ENCODE measurements around the gene PDLIM7. TPM values are rescaled to one million over a fixed set of nuclear protein-coding genes. Genes with fewer than 3 reads are reported as not detected.
"Not testable (repeated sequence)": the region's sequence is repeated elsewhere in the genome, so short reads cannot be mapped to it uniquely, and the experiment has no call there.

The PDLIM7 gene, protein sequence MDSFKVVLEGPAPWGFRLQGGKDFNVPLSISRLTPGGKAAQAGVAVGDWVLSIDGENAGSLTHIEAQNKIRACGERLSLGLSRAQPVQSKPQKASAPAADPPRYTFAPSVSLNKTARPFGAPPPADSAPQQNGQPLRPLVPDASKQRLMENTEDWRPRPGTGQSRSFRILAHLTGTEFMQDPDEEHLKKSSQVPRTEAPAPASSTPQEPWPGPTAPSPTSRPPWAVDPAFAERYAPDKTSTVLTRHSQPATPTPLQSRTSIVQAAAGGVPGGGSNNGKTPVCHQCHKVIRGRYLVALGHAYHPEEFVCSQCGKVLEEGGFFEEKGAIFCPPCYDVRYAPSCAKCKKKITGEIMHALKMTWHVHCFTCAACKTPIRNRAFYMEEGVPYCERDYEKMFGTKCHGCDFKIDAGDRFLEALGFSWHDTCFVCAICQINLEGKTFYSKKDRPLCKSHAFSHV
- polyA plus RNA-seq (ENCODE audit: insufficient read depth in 1 of 5, insufficient read length in 5 of 5, low replicate concordance in 1 of 5) = 100 to 1,000 TPM in 1 of 5 donors, 10 to 100 TPM in 4; 55.0 to 128 (median 85.9) TPM
- long read RNA-seq, donor 1, transcript PDLIM7-202 (13 exons, 1,689 nt) = major isoform, 14 of 33 reads
- long read RNA-seq, donor 1, partial matches to known transcripts = 11 of 33 reads
- long read RNA-seq, donor 1, other reads (novel, unspliced or antisense) = 0 of 33 reads
- long read RNA-seq, donor 2, transcript PDLIM7-201 (8 exons, 977 nt) = minor isoform, 10 of 31 reads
- long read RNA-seq, donor 2, transcript PDLIM7-202 (13 exons, 1,689 nt) = major isoform, 14 of 31 reads
- long read RNA-seq, donor 2, partial matches to known transcripts = 6 of 31 reads
- long read RNA-seq, donor 2, other reads (novel, unspliced or antisense) = 0 of 31 reads
- long read RNA-seq, donor 3, transcript PDLIM7-202 (13 exons, 1,689 nt) = major isoform, 7 of 36 reads
- long read RNA-seq, donor 3, partial matches to known transcripts = 22 of 36 reads
- long read RNA-seq, donor 3, other reads (novel, unspliced or antisense) = 0 of 36 reads
- long read RNA-seq, donor 4, partial matches to known transcripts = 0 of 9 reads
- long read RNA-seq, donor 4, other reads (novel, unspliced or antisense) = 0 of 9 reads
- long read RNA-seq, donor 5, transcript PDLIM7-201 (8 exons, 977 nt) = minor isoform, 6 of 55 reads
- long read RNA-seq, donor 5, transcript PDLIM7-202 (13 exons, 1,689 nt) = major isoform, 16 of 55 reads
- long read RNA-seq, donor 5, transcript PDLIM7-212 (3 exons, 556 nt) = minor isoform, 5 of 55 reads
- long read RNA-seq, donor 5, transcript PDLIM7-206 (4 exons, 1,015 nt) = minor isoform, 6 of 55 reads
- long read RNA-seq, donor 5, partial matches to known transcripts = 22 of 55 reads
- long read RNA-seq, donor 5, other reads (novel, unspliced or antisense) = 0 of 55 reads
- long read RNA-seq, donor 6, transcript PDLIM7-201 (8 exons, 977 nt) = minor isoform, 7 of 45 reads
- long read RNA-seq, donor 6, transcript PDLIM7-202 (13 exons, 1,689 nt) = major isoform, 22 of 45 reads
- long read RNA-seq, donor 6, partial matches to known transcripts = 11 of 45 reads
- long read RNA-seq, donor 6, other reads (novel, unspliced or antisense) = 0 of 45 reads
- long read RNA-seq, donor 7, transcript PDLIM7-212 (3 exons, 556 nt) = minor isoform, 6 of 38 reads
- long read RNA-seq, donor 7, transcript PDLIM7-202 (13 exons, 1,689 nt) = major isoform, 20 of 38 reads
- long read RNA-seq, donor 7, partial matches to known transcripts = 8 of 38 reads
- long read RNA-seq, donor 7, other reads (novel, unspliced or antisense) = 0 of 38 reads
- long read RNA-seq, donor 8, partial matches to known transcripts = 0 of 5 reads
- long read RNA-seq, donor 8, other reads (novel, unspliced or antisense) = 0 of 5 reads

DNA sequence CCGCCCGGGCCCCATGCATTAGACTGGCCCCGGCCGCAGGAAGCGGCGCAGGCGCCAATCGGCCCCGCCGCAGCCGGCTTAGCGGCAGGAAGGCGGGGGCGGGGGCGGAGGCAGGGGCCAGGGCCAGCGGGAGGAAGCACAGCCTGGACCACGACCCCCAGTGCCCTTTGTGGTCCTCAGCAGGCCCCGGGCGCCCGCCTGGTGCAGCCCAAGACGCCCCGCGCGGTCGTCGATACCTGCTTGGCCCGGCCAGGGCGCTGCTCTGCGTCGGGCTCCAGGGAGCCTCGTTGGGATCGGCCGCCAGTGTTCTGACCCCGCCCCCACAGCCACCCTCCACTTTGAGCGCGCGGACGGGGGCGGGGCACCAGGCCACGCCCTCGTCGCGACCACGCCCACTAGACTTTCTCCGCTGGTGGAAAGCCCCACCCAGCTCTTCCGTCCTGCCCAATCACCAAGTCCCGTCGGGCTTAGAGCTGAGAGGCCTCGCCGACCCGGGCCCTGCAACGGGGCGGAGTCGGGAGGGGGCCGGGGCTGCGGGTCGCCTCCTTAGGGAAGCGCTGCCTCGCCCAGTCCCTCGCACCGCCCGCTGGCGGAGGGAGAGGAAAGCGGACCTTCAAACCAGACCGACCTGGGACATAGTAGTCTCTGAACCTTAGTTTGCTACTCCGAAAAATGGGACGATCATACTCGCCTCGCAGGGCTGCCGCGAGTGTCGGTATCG lies at the start of gene PDLIM7:
PDLIM7 (minus strand) TSS at position 313 of the 721 bp plus-strand sequence. CDS start 1,092 bp downstream, outside the sequence.
- peak; percentile 99 for DNase-seq

DNA sequence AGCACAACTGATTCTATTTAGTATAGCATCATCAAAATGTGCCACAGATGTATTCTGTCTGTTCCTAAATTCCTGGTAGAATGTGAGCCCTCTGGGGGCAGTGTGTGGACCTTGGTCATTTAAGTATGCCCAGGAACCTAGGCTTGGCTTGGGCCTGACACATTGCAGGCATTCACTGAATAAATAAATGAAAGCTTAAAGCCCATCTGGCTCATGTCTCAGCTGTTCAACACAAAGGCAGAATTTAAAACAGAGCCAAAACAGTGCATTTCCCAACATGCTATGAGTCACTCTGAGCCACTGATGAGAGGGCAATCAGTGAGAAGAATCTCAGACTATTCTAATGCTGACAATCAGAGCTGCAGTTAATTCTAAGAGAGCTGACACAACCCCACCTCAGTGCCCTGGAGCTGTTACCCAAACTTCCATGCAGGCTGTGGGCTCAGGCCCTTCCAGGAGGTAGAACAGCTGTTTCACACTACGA lies 48.9 kb upstream of the PDLIM7 start:
- peak; percentile 46 to 67 for DNase-seq

DNA sequence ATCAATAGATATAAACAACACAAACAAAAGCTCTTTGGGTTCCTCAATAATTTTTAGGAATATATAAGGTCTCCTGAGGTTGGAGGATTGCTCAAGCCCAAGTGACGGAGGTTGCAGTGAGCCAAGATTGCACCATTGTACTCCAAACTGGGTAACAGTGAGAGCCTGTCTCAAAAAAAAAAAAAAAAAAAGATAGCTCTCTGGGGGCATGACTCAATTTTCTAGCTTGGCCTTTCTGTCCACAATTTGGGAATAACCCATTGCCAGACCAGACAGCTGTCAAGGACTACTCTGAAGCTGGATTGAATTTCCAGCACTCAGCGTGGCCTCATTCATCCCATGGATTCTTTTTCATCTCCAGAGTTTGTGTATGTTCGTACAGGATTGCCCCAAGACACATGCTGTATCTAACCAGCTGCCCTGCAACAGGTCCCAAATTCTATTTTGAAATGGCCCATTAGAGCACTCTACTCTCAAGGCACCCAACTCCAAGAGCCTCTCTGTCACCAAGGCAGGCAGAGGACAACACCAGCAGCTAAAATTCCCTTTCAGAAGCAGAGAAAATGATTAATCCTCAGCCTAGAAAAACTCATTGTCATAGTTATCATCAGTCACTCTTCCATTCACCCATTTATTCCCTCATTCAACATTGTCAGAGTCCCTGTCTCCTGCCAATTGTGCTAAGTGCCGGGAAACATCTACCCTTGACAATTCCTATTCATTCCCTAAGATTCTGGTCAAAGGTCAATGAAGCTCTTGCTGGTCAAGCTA lies 48.3 kb upstream of the PDLIM7 start:
- DNase-seq = peak; percentile 51 to 65

DNA sequence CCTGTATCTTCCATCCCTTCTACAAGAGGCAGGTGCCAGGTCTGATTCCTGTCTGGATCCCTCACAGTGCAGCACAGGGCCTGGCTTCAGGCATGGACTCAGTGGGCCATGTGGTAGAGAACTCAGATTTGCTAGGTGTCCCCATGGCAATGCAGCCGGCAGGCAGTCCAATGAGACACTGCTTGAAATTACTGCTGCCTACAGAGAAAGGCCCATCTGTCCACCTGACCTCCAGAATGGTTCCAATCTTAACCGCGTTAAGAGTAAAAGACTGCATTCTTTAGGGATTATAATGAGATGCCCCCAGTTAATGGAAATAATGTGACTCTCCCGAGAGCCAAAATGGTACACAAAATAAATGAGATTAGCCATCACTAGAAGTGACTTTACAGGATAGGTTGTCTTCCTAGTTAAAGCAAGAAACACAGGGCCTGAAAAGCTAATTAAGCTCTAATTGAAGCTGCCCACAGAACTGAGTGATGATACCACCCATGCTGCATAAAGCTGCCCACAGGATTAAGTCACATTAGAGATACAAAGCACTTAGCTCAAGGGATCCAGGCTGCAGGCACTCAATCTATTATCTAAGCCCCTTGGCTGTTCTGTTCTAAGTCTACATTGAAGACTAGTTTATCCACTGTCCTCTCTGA lies 45.5 kb upstream of the PDLIM7 start:
- DNase-seq = no peak

DNA sequence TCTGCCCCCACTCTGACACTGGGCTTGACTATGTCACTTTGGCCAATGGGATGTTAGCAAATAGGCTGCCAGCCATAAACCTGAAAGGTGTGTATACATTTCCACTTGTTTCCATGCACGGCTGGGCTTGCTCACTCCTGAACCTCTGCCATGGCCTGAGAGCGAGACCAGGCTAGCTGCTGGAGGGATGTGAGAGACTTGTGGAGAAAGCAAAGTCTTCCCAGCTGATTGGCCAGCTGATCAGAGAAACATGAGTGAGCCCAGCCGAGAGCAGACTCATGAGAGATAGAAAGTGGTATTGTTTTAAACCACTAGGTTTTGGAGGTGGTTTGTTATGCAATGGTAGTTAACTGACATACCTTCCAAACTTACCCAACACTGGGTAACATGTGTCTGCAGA lies 43.0 kb upstream of the PDLIM7 start:
- DNase-seq = no peak

DNA sequence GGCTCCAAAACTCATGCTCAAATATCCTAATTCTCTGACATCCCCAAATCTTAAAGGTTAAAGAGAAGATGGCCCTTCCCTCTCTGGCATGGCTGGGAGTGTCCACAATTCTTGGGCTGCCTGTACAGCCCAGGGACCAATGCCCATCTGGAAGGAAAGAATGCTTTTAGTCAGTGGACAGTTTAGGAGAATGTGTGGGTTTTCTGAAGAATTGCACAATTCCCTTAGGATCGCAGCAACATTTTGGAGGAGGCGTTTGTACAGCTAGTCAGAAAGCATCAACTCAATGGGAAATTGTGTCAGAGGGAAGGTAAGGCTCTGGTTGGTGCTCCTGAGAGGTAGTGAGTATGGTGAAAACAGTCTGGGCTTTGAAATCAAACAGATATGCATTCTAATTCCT lies 42.0 kb upstream of the PDLIM7 start:
- no peak for DNase-seq

DNA sequence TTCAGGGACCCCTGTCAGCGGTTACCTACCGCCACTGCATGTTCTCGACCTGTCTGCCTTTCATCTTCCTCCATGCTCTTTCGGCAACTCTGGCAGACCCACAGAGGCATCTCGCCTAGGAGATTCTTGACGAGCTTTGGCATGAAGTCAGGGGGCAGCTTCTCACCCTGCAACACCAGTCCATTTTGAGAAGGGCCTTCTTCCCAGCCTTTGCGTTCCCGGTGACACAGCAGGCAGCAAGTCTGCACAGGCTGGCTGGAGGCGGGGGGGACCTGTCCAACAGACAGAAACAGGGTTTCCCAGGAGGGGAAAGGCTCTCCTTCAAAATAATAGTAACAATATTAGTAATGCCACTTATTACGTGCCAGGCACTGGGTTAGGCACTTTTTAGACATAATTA lies 41.5 kb upstream of the PDLIM7 start:
- no peak for DNase-seq

DNA sequence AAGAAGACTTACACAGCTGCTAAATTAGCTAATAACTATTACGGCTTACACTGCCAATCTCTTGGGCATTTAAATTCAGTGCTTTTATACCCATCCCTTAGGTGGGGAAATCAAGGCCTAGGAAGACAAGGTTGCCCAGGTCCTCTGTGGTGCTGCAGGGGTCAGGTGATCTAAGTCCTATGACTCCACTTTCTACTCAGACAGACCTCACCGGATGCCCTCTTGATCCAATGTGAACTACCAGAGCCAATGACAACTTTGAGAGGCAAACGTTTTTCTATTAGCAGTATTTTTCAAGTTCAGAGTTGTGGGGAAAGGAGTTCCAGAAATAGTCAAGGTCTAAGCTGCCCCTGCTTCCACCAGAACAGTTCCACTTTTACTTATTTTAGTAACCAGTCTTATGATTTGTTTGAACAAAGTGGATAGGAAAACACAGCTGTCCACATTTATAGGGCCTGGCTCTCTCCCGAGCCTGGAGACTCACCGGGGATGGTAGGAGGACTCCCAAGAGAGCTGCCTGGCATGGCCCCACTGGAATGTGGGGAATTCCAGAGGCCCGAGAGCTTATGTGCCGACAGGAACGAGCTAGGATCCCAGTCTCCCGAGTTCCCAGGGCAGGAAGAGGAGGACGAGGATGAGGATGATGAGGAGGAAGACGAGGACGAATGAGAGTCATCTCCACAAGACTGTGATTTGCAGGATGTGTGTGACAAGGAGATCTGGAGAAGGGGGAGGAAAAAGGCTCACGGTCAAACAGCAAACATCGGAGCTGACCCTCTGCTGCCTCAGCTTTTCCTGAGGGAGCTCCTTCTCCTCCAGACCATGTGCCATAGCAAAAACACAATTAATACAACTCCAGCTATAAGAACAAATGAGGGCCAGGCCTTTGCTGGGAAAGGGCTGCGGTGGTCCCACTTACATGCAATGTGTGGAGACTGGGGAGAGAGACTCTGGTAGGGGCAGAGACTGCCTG lies 40.3 kb upstream of the PDLIM7 start:
- DNase-seq = no peak

DNA sequence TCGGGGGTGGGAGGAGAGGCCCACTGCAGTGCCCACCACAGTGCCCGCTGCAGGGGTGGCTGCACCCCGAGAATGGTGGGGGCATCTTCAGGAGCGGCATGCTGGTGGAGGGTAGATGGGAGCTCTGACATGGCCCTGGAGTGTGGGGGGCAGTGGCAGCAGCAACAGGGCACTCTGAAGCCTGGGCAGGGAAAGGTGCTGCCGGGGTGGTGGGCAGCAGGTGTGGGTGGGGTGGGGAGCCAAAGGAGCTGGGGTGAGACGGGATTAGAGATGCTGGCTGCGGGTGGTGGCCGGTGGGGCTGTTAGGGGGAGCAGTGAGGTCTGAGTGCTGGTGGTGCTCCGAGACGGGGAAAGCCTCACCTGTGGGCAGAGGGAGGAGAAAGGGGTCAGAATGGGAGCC lies 39.0 kb upstream of the PDLIM7 start:
- no peak for DNase-seq

DNA sequence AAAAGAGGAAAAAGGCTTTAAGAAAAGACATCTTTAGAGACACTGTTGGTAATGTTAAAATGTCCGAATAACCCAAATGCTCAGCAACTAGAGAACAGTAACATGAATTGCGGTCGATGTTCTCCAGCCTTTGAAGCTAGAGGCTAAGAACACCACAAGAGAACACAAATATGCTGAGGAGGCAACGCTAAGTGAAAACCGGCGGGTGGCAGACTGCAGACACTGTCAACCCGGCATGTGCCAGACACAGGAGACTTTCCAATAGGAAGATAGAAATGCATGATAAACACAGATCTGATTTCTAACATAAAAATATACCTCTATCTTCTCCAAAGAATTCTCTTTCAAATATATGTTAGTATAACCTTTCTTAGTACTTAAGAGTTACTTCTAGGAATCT lies 37.7 kb upstream of the PDLIM7 start:
- no peak for DNase-seq

DNA sequence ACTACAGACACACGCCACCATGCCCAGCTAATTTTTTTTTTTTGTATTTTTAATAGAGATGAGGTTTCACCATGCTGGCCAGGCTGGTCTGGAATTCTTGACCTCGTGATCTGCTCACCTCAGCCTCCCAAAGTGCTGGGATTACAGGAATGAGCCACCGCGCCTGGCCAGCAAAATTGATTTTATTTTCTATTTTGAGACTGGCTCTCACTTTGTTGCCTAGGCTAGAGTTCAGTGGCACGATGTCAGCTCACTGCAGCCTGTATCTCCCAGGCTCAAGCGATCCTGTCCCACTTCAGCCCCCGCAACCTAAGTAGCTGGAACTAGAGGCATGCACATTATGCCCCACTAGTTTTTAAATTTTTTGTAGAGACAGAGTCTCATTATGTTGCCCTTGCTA lies 37.0 kb upstream of the PDLIM7 start:
- not testable (repeated sequence) for DNase-seq

DNA sequence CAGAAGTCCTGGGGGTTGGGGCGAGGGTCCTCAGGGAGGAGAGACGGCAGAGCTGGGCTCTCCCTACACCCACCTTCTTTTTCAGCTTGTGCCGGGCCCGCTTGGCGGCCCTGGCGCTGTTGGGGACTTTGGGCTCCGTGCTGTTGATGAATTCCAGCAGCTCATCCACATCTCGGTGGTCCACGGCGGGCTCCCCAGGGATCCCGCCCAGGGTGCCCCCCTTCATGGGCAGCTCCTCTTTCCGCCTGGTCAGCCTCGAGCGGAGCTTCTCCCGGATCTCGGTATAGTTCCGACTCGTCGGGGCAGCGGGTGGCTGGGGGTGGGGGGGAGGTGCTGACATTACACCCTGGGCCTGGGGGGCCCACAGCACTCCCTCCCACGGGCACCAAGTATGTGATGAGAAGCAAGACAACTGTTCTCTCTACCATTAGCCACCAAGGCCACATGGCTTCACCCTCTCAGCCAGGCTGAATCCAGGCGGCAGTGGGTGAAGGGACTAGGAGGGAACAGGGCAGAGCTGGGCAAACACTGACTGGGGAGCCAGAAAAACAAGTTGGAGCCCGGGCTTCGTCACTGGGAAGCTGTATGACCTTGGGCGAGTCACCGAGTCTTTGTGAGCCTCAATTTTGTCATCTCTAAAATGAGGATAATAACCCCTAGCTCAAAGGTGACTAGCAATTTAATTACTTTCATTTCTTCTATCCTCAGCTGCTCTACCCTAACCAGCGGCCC lies 34.0 kb upstream of the PDLIM7 start:
- no peak for DNase-seq

DNA sequence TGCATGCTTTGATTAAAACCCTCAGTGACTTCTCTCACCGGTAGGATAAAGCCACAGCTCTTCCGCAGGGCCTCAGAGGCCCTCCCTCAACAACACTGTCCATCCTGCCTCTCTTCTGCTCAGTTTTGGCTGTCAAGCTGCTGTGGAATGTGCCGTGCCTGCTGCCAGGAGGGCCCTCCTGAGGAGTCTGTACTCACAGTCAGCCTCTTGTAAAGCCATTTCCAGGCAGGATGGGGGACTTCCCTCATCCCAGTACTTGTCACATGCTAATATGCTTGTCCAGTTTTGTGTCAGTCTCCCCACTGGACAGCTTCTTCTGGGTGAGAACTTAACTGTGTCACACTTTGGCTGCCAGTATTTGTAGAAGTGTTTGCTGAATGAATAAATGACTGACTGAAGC lies 33.2 kb upstream of the PDLIM7 start:
- no peak for DNase-seq

DNA sequence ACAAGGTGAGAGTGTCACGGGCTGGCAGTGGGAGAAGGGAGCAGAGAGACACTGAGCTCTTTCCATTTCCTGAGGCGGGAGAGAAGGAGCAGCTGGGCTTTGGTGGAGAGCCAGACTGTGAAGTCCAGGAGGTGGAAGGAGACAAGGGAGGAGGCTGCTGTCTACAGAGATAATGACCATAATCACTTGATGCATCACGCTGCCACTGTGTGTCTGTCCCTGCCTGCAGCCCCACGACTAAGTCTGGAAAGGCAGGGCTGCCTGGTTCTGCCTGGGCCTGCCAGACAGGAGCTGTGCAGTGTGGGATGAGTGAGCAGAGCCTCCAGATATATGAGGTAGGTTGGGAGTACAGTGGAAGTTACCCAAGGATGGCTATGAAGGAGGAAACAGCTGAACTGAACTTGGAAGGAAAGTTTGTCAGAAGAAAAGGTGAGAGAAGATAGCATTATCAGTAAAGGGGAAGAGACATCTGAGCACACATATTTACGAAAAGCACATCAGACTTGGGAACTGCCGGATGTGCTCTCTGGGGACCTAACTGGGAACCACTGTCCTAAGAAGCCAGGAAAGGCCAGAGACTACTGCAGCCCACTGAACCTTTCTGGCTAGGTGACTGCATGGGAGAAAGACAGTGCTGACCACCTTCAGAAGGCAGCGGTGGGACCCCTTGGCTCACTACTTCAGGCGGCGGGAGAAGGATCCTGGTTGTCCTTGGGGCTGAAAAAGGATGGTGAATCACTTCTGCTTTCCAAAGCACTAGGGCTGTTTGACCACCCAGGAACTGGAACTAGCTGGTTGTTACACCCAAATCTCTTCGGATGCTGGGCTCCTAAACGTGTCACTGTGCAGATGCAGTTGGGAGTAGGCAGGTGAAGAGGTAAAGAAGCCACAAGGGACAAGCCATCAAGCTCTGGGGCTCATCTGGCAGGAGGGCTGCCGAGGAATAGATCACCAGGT lies 32.1 kb upstream of the PDLIM7 start:
- DNase-seq = no peak

DNA sequence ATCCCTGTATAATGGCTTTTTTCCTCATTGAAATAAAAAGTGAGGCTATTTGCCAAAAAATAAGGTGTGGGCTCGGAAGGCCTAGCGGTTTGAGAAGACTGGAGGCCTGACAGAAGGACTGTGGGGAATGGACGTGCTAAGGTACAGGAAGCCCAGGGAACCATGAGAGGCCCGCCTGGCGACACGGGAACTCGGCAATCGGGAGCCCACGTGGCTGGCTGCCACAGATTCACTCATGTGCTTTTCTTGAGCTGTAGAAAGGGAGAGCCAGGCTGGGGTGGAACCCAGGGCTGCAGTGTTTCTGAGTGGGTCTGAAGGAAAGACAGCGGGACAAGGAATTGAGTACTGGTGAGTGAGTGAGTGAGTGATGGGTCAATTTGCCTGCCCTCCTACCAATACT lies 31.2 kb upstream of the PDLIM7 start:
- DNase-seq = no peak

All from right lung (tissue), 10 donors.